Stomach (tissue), 9 donors: Measurements from ENCODE around the gene FERD3L. TPM values are rescaled to one million over a fixed set of nuclear protein-coding genes. Genes with fewer than 3 reads are reported as not detected.

Experiments used
- DNase-seq, 2 donors: peaks; one replicate each; pipeline versions ENCODE4 v3.0.0 to v3.0.0-alpha.2; 2013 to 2019
- H3K27ac ChIP-seq, 5 donors: fragments of 200-600 bp in 4 of 5; sonication (generic) in 4 of 5; one replicate each; pipeline ENCODE4 v1.5.1; 2013 to 2019; ENCODE audit warnings: mild to moderate bottlenecking in 1 of 5, moderate library complexity in 1 of 5
- H3K27me3 ChIP-seq, 3 donors: fragments of 200-600 bp; sonication (generic); one replicate each; pipeline ENCODE4 v1.5.1; 2017 to 2019; ENCODE audit warnings: mixed run types in 1 of 3
- H3K36me3 ChIP-seq, 4 donors: fragments of 200-600 bp; sonication (generic); 1 replicate in 3 of 4; 2 replicates in 1 of 4; pipeline ENCODE4 v1.5.1; 2016 to 2019
- H3K4me1 ChIP-seq, 4 donors: fragments of 200-600 bp; sonication (generic); one replicate each; pipeline ENCODE4 v1.5.1; 2016 to 2019
- H3K4me3 ChIP-seq, 4 donors: fragments of 200-600 bp; sonication (generic) in 3 of 4; one replicate each; pipeline ENCODE4 v1.5.1; 2016 to 2019; ENCODE audit warnings: mild to moderate bottlenecking in 1 of 4
- H3K9me3 ChIP-seq, 4 donors: fragments of 200-600 bp; sonication (generic); one replicate each; pipeline ENCODE4 v1.5.1; 2016 to 2019
- CTCF ChIP-seq, 7 experiments: fragments of 450-650 bp in 4 of 7; fragments of 200-600 bp in 3 of 7; sonication (generic) in 3 of 7; IDR thresholded peaks; one replicate each; pipeline ENCODE4 v1.5.1; 2016 to 2019; ENCODE audit warnings: antibody characterized with exemption in 7 of 7, control low read depth in 2 of 7, mild to moderate bottlenecking in 1 of 7
- EP300 ChIP-seq: sonication (generic); formaldehyde crosslinking; IDR thresholded peaks from one replicate; pipeline ENCODE4 v1.6.1; 2017; ENCODE audit warnings: antibody characterized with exemption
- POLR2A ChIP-seq, 4 donors: fragments of 450-650 bp; IDR thresholded peaks; one replicate each; pipeline ENCODE4 v1.6.1; 2016; ENCODE audit warnings: antibody characterized with exemption in 4 of 4, control low read depth in 2 of 4, mild to moderate bottlenecking in 1 of 4, moderate library complexity in 1 of 4
- POLR2AphosphoS5 ChIP-seq, 3 donors: sonication (generic); formaldehyde crosslinking; IDR thresholded peaks; one replicate each; pipeline ENCODE4 v1.6.1; 2016; ENCODE audit warnings: antibody characterized with exemption in 3 of 3
- WGBS, 5 donors: extraction: QIAGEN DNeasy Blood & Tissue Kit in 3 of 5; methylation state at CpG; one replicate each; pipeline versions ENCODE4 v1.1.5 to v1.1.7; 2013 to 2018; 5-methylcytosine and 5-hydroxymethylcytosine counted together
- intact Hi-C: fragments of 100-400 bp; cut with DNase I; formaldehyde crosslinking; loops from one replicate; pipeline ENCODE4 v1.15.1; 2023; ENCODE audit warnings: low total_unique reads
- polyA plus RNA-seq, 3 donors: library from polyadenylated mRNA; stranded (reverse); fragments of 200-250 nt; gene quantifications; one replicate each; pipeline ENCODE4 v1.2.3, GENCODE V29; 2013
- total RNA-seq, 5 donors: library from RNA; depleted of rRNA; stranded (reverse); fragments of >200 nt; gene quantifications; one replicate each; pipeline versions ENCODE4 v1.1.0 to v1.2.3, GENCODE V29; 2014 to 2016
- donor health status: healthy with polysubstance abuse.
- donor health status: Bipolar disorder and iron deficiency.
- donor health status: healthy.

The FERD3L gene
- total and polyA plus RNA-seq, 8 donors, result not detected

- 1 to 4% (median 3%) methylated on average over 29 to 70 of the region's 70 CpGs for WGBS, 5 donors
- Histone ChIP-seq H3K27me3 (peaks cover 7 to 97% (median 84%) of the 10 kb centered on the region in 3 donors), H3K4me3 (peak overlapping the region; percentile 58 to 70 (median 65)), H3K9me3 (no peaks in the 10 kb centered on the region), H3K4me1 (peaks cover 11 to 44% (median 31%) of the 10 kb centered on the region in 4 donors), H3K27ac (peak overlapping the region in 4 of 5 donors; percentile 8 to 84 (median 58)), H3K36me3 (no peaks in the 10 kb centered on the region)
- intact Hi-C loops, result no loop called here
- peak in 1 of 2 donors; percentile 70 for DNase-seq
- TF ChIP-seq POLR2AphosphoS5 (IDR thresholded peaks at IDR 0.05), result no peak
- no peak for TF ChIP-seq POLR2A (IDR thresholded peaks at IDR 0.05)
- no peak for TF ChIP-seq CTCF (IDR thresholded peaks at IDR 0.05)
- TF ChIP-seq EP300, result no peak
Measured at GRCh38 chr7:19116121-19117090, 28.8 kb downstream of the FERD3L start.

- peaks cover 11 to 44% (median 31%) of the 10 kb centered on the region in 4 donors for H3K4me1 ChIP-seq
- 17 to 26% (median 19%) methylated on average over 2 of the region's 2 CpGs for WGBS, 5 donors
- intact Hi-C loops, result no loop called here
- H3K27me3 ChIP-seq, result peaks cover 7 to 100% (median 91%) of the 10 kb centered on the region in 3 donors
- H3K4me3 ChIP-seq, result peak overlapping the region in 2 of 4 donors; percentile 11 to 63
- TF ChIP-seq POLR2AphosphoS5 (IDR thresholded peaks at IDR 0.05) (no peak), POLR2A (IDR thresholded peaks at IDR 0.05) (no peak), EP300 (no peak), CTCF (IDR thresholded peaks at IDR 0.05) (no peak)
- H3K27ac ChIP-seq, result peak overlapping the region in 1 of 5 donors; percentile 26
- H3K36me3 ChIP-seq, result no peaks in the 10 kb centered on the region
- peak in 1 of 2 donors; percentile 5 for DNase-seq
- no peaks in the 10 kb centered on the region for H3K9me3 ChIP-seq
Measured at GRCh38 chr7:19114551-19114855, 30.7 kb downstream of the FERD3L start.

GRCh38 chr7:19113855-19114550, 31.2 kb downstream of the FERD3L start:
- 22 to 32% (median 27%) methylated on average over 3 of the region's 3 CpGs for WGBS, 5 donors

More at GRCh38 chr7:19113855-19114550, 31.2 kb downstream of the FERD3L start:
- no peaks in the 10 kb centered on the region for H3K36me3 ChIP-seq
- H3K9me3 ChIP-seq, result no peaks in the 10 kb centered on the region
- H3K4me1 ChIP-seq, result peaks cover 11 to 42% (median 30%) of the 10 kb centered on the region in 4 donors
- H3K27ac ChIP-seq, result peak overlapping the region in 1 of 5 donors; percentile 26
- TF ChIP-seq POLR2A (IDR thresholded peaks at IDR 0.05) (no peak), CTCF (IDR thresholded peaks at IDR 0.05) (no peak), EP300 (no peak), POLR2AphosphoS5 (IDR thresholded peaks at IDR 0.05) (no peak)
- no peak for DNase-seq
- H3K27me3 ChIP-seq, result peaks cover 7 to 100% (median 91%) of the 10 kb centered on the region in 3 donors
- intact Hi-C loops, result no loop called here
- H3K4me3 ChIP-seq, result peak overlapping the region in 2 of 4 donors; percentile 11 to 63
